Right cardiac atrium (tissue), 5 donors: Measurements from ENCODE around the gene CDC45. TPM values are rescaled to one million over a fixed set of nuclear protein-coding genes. Genes with fewer than 3 reads are reported as not detected.

Source experiments
- ATAC-seq, 2 donors: fragments of 200-7000 bp; cut with Tn5 transposase; one replicate each; pipeline versions ENCODE4 v1.8.0 to v1.9.1; 2020; ENCODE audit warnings: moderate library complexity in 2 of 2, mild to moderate bottlenecking in 1 of 2
- DNase-seq, 3 donors: peaks; one replicate each; pipeline ENCODE4 v3.0.0-alpha.2; 2020
- H3K27ac ChIP-seq: one replicate; pipeline ENCODE4 v1.5.1; 2013; ENCODE audit warnings: mild to moderate bottlenecking, low read length, control low read depth, moderate library complexity
- H3K27me3 ChIP-seq: one replicate; pipeline ENCODE4 v1.6.1; 2013; ENCODE audit not compliant: control insufficient read depth, insufficient read depth
- H3K4me1 ChIP-seq: one replicate; pipeline ENCODE4 v1.6.1; 2013; ENCODE audit warnings: low read length; ENCODE audit not compliant: control insufficient read depth, insufficient read depth
- H3K4me3 ChIP-seq: one replicate; pipeline ENCODE4 v1.5.1; 2013; ENCODE audit warnings: low read length, control low read depth
- H3K9me3 ChIP-seq: one replicate; pipeline ENCODE4 v1.6.1; 2013; ENCODE audit warnings: low read length; ENCODE audit not compliant: control insufficient read depth
- WGBS: extraction: QIAGEN DNeasy Blood & Tissue Kit; methylation state at CpG from one replicate; pipeline ENCODE4 v1.1.7; 2013; 5-methylcytosine and 5-hydroxymethylcytosine counted together
- intact Hi-C, 4 donors: fragments of 100-400 bp; cut with DNase I; formaldehyde crosslinking; loops; one replicate each; pipeline versions ENCODE4 v1.11.0 to v1.14.0; 2022 to 2023
- polyA plus RNA-seq: library from polyadenylated mRNA; stranded (reverse); fragments of 200-250 nt; gene quantifications from one replicate; pipeline ENCODE4 v1.2.3, GENCODE V29; 2013
- total RNA-seq, 4 donors: library from RNA; stranded (reverse); fragmentation: NEBNext Ultra II Directional; extraction: Animal tissue kit (Norgen Biotek cat#: 25700); gene quantifications; one replicate each; pipeline ENCODE4 v1.2.1, GENCODE V29; 2021
- donor health status: healthy with polysubstance abuse.
- donor health status: DM: no; HTN: yes; CAD: no.
- donor health status: DM: no; HTN: no; CAD: no.
- donor health status: DM: no; HTN: yes; CAD: no; lungs with severe emphysema.
- donor health status: DM: yes; HTN: yes; CAD: no.

The CDC45 gene
- total and polyA plus RNA-seq, 5 donors = 0.16 to 0.85 (median 0.80) TPM; not detected in 2

GRCh38 chr22:19463491-19464469 lies 15.9 kb upstream of the CDC45 start:
- Histone ChIP-seq H3K9me3 (no peaks in the 10 kb centered on the region), H3K4me3 (no peak overlapping the region), H3K4me1 (no peaks in the 10 kb centered on the region), H3K27ac (no peak overlapping the region), H3K27me3 (no peaks in the 10 kb centered on the region)
- intact Hi-C loops = no loop called here
- 70% methylated on average over 7 of the region's 7 CpGs for WGBS
- ATAC-seq (peak; percentile 76 to 82), DNase-seq (peak; percentile 68 to 83 (median 78))

GRCh38 chr22:19464546-19464945 lies 15.2 kb upstream of the CDC45 start:
- WGBS = 60% methylated on average over 1 of the region's 1 CpG
- intact Hi-C loops = no loop called here
- no peaks in the 10 kb centered on the region for H3K27me3 ChIP-seq

GRCh38 chr22:19464975-19465374 lies 14.7 kb upstream of the CDC45 start:
- no peak overlapping the region for H3K4me3 ChIP-seq
- DNase-seq (no peak), ATAC-seq (no peak)
- 88% methylated on average over 4 of the region's 4 CpGs for WGBS
- no peaks in the 10 kb centered on the region for H3K4me1 ChIP-seq
- H3K9me3 ChIP-seq = no peaks in the 10 kb centered on the region
- H3K27me3 ChIP-seq = no peaks in the 10 kb centered on the region
- intact Hi-C loops = no loop called here
- H3K27ac ChIP-seq = no peak overlapping the region

More at GRCh38 chr22:19464546-19464945, 15.2 kb upstream of the CDC45 start:
- DNase-seq (no peak), ATAC-seq (no peak)
- Histone ChIP-seq H3K27ac (no peak overlapping the region), H3K9me3 (no peaks in the 10 kb centered on the region), H3K4me3 (no peak overlapping the region), H3K4me1 (no peaks in the 10 kb centered on the region)

GRCh38 chr22:19466126-19466716 lies 13.5 kb upstream of the CDC45 start:
- Histone ChIP-seq H3K27me3 (no peaks in the 10 kb centered on the region), H3K4me3 (no peak overlapping the region), H3K27ac (no peak overlapping the region), H3K9me3 (no peaks in the 10 kb centered on the region), H3K4me1 (no peaks in the 10 kb centered on the region)
- 91% methylated on average over 14 of the region's 14 CpGs for WGBS
- no peak for DNase-seq
- intact Hi-C loops = no loop called here
- ATAC-seq = no peak

- no peaks in the 10 kb centered on the region for H3K27me3 ChIP-seq
- no peak overlapping the region for H3K27ac ChIP-seq
- no peak for ATAC-seq
- intact Hi-C loops = no loop called here
- H3K4me3 ChIP-seq = no peak overlapping the region
- 91% methylated on average over 9 of the region's 9 CpGs for WGBS
- H3K4me1 ChIP-seq = no peaks in the 10 kb centered on the region
- no peak for DNase-seq
- no peaks in the 10 kb centered on the region for H3K9me3 ChIP-seq
Measured at GRCh38 chr22:19466848-19467752, 12.6 kb upstream of the CDC45 start.

GRCh38 chr22:19467912-19468311 lies 11.8 kb upstream of the CDC45 start:
- no peak overlapping the region for H3K27ac ChIP-seq
- intact Hi-C loops = no loop called here
- H3K27me3 ChIP-seq = no peaks in the 10 kb centered on the region
- H3K4me3 ChIP-seq = no peak overlapping the region
- no peaks in the 10 kb centered on the region for H3K4me1 ChIP-seq
- no peaks in the 10 kb centered on the region for H3K9me3 ChIP-seq
- DNase-seq (no peak), ATAC-seq (no peak)
- 90% methylated on average over 6 of the region's 6 CpGs for WGBS

DNA sequence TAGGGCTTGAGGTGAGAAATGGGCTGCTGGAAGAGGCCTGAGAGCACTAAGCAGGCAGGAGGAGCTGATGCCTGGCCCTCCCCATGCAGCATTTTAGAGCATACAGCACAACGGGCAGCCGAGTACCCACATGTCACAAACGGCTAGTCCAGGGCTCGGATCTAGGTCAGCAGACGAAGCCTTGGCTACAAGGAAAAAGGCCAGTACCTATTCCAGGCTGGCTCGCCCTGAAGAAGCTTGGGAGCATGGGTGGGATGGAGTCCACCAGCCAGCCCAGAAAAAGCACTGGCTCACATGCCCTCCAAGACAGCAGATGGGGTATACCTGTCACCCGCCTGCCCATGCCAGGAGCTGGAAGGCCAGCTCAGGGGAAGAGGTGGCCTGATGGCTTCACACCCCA lies 10.3 kb upstream of the CDC45 start:
- 95% methylated on average over 7 of the region's 7 CpGs for WGBS
- Histone ChIP-seq H3K27me3 (no peaks in the 10 kb centered on the region), H3K27ac (no peak overlapping the region), H3K4me1 (no peaks in the 10 kb centered on the region), H3K4me3 (no peak overlapping the region), H3K9me3 (no peaks in the 10 kb centered on the region)
- DNase-seq (no peak), ATAC-seq (no peak)
- intact Hi-C loops = no loop called here

GRCh38 chr22:19470010-19470409 lies 9.7 kb upstream of the CDC45 start:
- WGBS = 95% methylated on average over 2 of the region's 2 CpGs
- Histone ChIP-seq H3K4me3 (no peak overlapping the region), H3K4me1 (no peaks in the 10 kb centered on the region), H3K9me3 (no peaks in the 10 kb centered on the region), H3K27ac (no peak overlapping the region), H3K27me3 (no peaks in the 10 kb centered on the region)
- intact Hi-C loops = no loop called here
- ATAC-seq = no peak
- DNase-seq = no peak

DNA sequence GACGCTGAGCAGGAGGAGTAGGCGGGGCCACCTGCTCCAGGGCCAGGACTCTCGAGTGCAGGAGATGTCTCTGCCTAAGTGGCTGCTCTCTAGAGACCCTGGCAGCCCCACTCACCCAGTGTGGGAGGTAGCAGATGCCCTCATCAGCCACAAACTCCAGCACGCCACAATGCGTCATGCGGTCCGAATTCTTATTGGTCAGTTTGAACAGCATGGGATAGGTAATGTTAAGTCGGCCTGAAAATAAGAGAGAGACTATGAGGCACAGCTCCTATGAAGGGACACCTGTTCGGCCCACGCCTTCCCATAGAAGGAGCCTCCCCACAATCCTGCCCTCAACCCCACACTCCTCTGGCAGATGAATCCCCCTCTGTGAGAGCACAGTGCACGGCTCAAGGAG lies 8.1 kb upstream of the CDC45 start:
- Histone ChIP-seq H3K4me3 (no peak overlapping the region), H3K4me1 (no peaks in the 10 kb centered on the region), H3K27me3 (no peaks in the 10 kb centered on the region), H3K9me3 (no peaks in the 10 kb centered on the region), H3K27ac (no peak overlapping the region)
- WGBS = 91% methylated on average over 11 of the region's 11 CpGs
- DNase-seq = no peak
- ATAC-seq = no peak
- intact Hi-C loops = no loop called here

DNA sequence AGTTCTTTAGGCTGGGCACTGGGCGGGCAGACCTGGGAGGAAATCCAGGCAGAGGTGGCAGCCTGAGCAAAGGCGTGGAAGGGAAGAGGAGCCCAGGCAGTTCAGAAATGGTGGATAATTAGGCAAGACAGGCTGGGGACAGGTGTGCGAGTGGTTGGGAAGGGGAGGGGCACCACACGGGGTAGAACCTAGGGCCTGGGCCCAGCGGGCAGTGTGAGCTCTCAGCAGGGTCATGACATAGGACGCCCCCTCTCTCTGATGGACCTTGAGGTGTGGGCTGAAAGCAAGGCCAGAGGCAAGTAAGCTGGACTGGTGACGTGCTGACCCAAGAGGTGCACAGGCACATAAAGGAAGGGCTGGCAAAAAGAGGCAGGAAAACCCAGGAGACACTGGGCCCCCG lies 7.5 kb upstream of the CDC45 start:
- no peak overlapping the region for H3K27ac ChIP-seq
- ATAC-seq = no peak
- intact Hi-C loops = no loop called here
- no peaks in the 10 kb centered on the region for H3K4me1 ChIP-seq
- H3K4me3 ChIP-seq = no peak overlapping the region
- no peak for DNase-seq
- WGBS = 94% methylated on average over 8 of the region's 8 CpGs
- H3K9me3 ChIP-seq = no peaks in the 10 kb centered on the region
- no peaks in the 10 kb centered on the region for H3K27me3 ChIP-seq

DNA sequence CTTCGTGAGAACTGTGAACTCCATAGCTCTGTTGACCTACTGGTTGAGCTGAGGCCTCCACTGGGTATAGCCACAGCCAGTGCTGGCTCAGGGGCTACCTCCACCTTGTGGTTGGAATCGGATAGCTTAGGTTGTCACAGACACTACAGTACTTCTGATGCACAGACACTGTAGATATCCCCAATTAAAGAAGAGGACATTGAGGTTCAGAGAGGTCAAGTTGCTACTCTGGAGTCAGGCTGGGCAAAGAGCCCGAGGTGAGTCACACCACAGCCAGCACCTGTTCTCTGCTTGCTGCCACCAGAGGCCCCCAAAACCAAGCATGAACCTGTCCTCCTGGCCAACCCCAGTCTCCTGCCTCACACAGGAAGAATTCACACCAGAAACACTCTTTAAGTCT lies 6.1 kb upstream of the CDC45 start:
- Histone ChIP-seq H3K9me3 (no peaks in the 10 kb centered on the region), H3K27me3 (no peaks in the 10 kb centered on the region), H3K27ac (no peak overlapping the region), H3K4me1 (no peaks in the 10 kb centered on the region), H3K4me3 (no peak overlapping the region)
- intact Hi-C loops = no loop called here
- ATAC-seq = no peak
- 69% methylated on average over 3 of the region's 3 CpGs for WGBS
- no peak for DNase-seq
